Skeletal muscle satellite cell (primary cell): ENCODE results near the gene ADCY3. TPM values are rescaled to one million over a fixed set of nuclear protein-coding genes. Genes with fewer than 3 reads are reported as not detected.

Experiments
- small RNA-seq: library from RNA; depleted of rRNA; stranded (forward); fragments of <200 nt; gene quantifications from one replicate; pipeline ENCODE3, GENCODE V24; 2012

Gene ADCY3

Small RNA genes within 50 kb of the gene (small RNA-seq; reads per million reads assigned to genes)
- gene AC013267.1 (not detected), gene RF00016 (not detected)
